HL-60/S4 treated with retinoic acid at 250 ng/mL for 4 days and 3 days (cell line): ENCODE results near the gene ZMIZ1.

ENCODE experiments used
- in situ Hi-C: fragments of 300-500 bp; cut with MboI; formaldehyde crosslinking; loops from 2 replicates; pipeline ENCODE4 v1.7.0; 2022; ENCODE audit warnings: low sequenced_read_pairs

ZMIZ1 gene, protein sequence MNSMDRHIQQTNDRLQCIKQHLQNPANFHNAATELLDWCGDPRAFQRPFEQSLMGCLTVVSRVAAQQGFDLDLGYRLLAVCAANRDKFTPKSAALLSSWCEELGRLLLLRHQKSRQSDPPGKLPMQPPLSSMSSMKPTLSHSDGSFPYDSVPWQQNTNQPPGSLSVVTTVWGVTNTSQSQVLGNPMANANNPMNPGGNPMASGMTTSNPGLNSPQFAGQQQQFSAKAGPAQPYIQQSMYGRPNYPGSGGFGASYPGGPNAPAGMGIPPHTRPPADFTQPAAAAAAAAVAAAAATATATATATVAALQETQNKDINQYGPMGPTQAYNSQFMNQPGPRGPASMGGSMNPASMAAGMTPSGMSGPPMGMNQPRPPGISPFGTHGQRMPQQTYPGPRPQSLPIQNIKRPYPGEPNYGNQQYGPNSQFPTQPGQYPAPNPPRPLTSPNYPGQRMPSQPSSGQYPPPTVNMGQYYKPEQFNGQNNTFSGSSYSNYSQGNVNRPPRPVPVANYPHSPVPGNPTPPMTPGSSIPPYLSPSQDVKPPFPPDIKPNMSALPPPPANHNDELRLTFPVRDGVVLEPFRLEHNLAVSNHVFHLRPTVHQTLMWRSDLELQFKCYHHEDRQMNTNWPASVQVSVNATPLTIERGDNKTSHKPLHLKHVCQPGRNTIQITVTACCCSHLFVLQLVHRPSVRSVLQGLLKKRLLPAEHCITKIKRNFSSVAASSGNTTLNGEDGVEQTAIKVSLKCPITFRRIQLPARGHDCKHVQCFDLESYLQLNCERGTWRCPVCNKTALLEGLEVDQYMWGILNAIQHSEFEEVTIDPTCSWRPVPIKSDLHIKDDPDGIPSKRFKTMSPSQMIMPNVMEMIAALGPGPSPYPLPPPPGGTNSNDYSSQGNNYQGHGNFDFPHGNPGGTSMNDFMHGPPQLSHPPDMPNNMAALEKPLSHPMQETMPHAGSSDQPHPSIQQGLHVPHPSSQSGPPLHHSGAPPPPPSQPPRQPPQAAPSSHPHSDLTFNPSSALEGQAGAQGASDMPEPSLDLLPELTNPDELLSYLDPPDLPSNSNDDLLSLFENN

GRCh38 chr10:79068562-79069324 is at the start of gene ZMIZ1:
Gene ZMIZ1, plus strand, starts transcription at chr10:79068966. Its CDS starts 132,667 bp downstream, at chr10:79201633.
- in situ Hi-C loops = no loop called here

DNA sequence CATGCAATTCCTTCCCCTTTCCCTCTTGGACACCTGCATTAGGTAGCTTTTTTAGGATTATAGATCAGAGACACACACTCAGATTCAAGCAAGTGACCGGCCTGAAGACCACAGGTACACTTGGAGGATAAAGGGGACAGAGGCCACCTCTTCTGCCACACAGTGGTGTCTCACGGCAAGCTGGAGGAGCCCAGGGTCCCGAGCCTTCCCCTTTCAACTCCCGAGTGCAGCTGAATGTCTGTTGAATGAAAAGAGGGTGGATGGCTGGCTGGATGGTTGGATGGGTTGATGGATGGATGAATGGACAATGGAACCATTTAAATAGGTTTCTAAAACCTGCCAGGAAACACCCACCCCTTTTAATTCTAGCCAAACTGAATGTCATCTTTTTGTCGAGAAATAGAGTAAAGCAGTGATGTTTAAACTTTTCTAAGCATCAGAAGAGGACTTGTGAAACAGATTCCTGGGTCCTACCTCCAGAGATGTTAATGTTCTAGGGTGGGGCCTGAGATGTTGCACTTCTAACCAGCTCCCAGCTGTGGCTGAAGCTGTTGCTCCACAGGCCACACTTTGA is 49.2 kb upstream of the ZMIZ1 start:
- in situ Hi-C loops = no loop called here

GRCh38 chr10:79020015-79020491 is 48.7 kb upstream of the ZMIZ1 start:
- in situ Hi-C loops = no loop called here

- in situ Hi-C loops = no loop called here
Observed at GRCh38 chr10:79020605-79021004, 48.2 kb upstream of the ZMIZ1 start.

DNA sequence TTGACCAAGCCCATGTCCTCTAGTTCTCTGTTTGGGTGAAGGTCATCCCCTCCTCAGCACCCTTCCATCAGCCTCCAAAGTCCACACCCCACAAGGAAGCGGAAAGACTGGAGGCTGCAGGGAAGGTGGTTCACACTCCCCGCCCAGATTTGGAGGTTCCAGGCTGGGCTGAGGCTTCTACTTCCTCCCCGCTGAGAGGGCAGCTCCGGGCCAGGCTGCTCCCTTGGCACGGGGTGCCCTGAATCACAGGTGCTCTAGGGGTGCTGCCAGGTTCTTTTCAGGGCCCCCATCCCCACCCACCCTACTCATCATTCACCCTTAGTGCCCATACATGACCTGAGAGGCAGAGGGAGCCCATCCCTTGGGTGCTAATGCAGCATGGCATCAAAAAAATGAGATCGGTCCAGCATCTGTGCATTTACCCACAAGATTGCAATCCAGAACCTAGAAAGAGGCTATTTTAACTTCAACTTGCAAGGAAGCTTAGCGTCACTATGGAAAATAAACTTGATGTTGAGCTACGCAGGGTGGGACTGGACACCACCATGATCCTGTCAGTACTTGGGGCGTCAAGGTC is 47.3 kb upstream of the ZMIZ1 start:
- in situ Hi-C loops = no loop called here

GRCh38 chr10:79021948-79022499 is 46.7 kb upstream of the ZMIZ1 start:
- in situ Hi-C loops = no loop called here

- in situ Hi-C loops = no loop called here
Observed at GRCh38 chr10:79022565-79023230, 46.1 kb upstream of the ZMIZ1 start.

DNA sequence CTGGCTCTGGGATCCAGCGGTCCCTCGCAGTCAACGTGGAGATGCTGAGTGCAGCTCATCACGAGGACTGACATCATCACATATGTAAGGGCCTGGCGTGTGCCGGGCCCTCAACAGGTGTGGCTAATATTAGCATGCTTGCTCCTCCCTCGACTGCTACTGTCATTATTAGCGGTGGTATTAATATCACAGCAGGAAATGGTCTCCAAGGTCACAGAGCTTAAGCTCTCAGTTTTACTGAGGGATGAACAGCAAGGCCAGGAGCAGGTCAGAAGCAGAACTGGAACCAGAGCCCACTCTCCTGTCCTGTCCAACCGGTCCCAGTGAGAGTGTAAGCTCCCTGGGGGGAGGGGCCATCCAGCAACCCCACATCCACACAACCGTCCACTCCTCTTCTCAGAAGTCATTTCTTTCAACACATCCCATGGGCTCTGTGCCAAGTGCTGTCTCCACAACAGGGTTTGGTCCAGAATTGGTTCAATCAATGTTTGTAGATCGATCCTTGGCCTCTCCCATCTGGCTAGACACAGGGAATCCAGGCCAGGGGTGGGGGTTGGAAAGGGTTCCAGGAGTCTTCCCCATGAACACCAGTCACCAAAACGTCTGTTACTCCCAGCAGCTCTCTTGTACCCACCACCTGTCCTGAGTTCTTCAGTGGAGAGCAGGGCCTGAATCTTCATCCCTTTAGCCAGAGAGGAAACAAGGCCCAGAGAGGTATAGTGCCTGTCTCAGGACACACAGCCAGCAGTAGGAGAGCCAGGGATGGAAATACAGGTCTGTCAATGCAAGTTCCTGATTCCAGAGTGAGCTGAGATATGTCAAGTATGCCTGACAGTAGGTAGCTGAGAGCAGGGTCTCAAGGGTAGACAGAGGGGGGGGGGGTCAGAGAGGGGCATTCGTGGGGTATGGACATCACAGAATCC is 45.3 kb upstream of the ZMIZ1 start:
- in situ Hi-C loops = no loop called here

GRCh38 chr10:79024296-79024695 is 44.5 kb upstream of the ZMIZ1 start:
- in situ Hi-C loops = no loop called here

GRCh38 chr10:79024720-79025198 is 44.0 kb upstream of the ZMIZ1 start:
- in situ Hi-C loops = no loop called here

DNA sequence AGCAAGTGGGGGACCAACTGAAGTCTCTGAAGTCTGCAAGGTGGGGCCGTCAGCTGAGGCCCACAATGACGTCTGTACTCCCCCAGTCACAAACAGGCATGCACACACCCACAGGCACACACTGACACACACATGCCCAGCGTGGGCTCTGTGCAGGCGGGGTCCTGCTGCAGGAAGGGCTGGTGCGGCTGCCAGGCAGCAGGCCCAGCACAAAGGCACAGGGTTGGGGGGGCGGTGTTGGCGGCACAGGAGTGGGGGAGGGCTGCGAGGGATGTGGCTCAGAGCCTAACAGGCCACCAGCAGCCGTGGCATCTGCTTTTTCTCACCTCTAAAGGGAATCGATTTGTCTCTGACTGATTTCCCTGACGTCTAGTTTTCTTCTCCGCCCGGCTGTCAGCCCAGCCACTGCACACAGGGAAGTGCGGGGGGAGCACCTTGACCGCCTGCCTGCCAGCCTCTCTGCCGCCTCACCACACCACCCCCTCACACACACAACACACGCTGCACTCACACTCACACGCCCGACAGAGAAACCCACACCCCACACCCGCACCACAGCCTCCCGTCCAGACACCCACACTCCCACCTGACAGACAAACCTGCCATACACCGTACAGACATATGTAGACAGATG is 43.5 kb upstream of the ZMIZ1 start:
- in situ Hi-C loops = no loop called here

GRCh38 chr10:79026341-79026761 is 42.4 kb upstream of the ZMIZ1 start:
- in situ Hi-C loops = no loop called here

DNA sequence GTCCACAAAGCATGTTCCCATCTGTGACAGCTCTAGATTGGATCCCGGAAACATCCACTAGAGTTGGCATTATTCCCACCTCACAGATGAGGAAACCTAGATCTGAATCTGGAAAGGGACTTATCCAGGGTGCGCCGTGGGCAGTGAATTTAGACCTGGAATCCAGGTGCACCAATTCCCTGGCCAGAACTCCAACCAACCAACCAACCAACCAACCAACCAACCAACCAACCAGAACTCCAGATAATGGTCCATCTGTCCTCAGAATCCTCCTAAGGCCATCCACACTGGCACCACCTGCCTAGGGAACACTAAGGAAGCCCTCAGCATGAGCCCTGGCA is 42.0 kb upstream of the ZMIZ1 start:
- in situ Hi-C loops = no loop called here

DNA sequence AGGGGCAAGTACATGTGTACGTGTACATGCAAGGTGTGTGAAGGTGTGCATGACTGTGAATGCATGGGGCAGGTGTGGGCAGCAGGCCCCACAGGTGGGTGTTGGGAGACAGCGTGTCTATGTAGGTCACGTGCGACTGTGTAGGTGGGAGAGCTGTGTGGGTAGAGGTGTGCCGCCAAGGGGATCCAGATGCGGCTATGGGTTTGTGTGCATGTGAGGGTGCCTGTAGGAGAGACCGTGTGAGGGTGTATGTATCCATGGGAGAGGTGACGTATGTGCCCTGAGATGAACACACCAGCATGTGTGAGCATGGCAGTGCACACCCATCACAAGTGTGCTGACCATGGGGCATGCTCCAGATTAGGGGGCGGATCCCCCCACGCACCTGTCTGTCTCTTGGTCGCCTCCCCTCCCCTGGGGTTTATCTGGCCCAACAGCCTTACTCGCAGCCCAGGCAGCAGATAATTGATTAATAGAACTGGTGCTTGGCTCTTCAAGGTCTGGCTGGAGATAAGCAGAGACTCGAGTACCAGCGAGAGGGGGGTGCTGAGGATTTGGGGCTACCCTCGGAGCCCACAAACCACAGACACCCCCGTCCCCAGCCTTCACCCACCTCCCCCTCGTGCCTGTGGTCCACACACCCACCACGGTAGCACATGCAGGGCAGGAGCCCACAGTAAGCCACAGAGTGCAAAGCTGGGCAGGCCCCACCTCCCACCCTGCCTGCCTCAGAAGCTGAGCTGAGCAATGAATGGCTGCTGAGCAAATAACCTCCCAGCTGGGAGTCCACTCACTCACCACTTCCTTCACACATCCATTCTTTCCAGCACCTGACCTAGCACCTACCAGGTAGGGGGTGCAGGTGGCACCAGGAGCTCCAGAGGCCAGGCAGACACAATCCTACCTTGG is 41.4 kb upstream of the ZMIZ1 start:
- in situ Hi-C loops = no loop called here

DNA sequence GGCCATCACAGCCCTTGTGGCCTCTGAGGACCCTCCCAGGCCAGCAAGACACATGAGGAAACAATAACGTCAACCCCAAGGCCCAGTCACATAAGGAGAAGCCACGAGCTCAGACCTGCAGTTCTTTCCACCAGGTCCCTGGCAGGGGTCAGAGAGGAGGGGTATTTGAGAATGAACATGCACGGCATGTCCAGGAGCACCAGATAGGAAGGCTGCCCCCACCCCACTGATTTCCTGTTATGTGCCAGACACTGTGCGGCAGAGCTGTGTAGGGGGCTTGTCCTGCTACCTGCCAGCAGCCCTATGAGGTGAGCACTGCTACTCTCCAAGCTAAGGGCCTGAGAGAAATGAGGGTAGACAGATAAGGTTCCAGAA is 40.7 kb upstream of the ZMIZ1 start:
- in situ Hi-C loops = no loop called here

DNA sequence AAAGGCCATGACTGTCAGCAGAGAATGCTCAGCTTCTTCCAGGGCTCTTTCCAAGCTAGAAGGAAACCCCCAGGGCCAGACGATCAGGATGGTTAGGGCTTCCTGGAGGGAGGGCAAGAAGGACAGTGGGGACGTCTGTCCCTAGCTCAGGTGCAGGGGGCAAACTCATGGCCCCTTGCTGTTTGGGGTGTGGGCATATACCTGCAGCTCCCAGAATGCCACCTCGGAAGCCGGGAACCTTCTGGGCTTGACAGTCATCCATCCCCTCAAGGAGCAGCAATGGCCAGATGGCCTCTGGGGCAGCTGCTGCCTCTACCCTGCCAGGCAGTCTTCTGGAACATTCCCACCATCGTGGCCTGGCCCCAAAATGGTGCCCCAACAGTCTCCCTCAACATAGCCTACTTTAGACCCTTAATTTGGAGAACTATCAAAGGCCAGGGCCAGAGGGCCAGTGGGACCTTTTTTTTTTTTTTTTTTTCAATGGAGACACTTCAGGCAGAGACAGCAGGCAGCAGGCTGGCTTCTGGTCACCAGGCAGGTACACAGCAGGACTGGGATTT is 40.2 kb upstream of the ZMIZ1 start:
- in situ Hi-C loops = no loop called here
